Dermis microvascular lymphatic vessel endothelial cell (primary cell): ENCODE measurements around the gene SUN5. TPM values are rescaled to one million over a fixed set of nuclear protein-coding genes. Genes with fewer than 3 reads are reported as not detected.

ENCODE experiments used
- DNase-seq, 2 donors: peaks; one replicate each; pipeline versions ENCODE4 v3.0.0 to v3.0.0-alpha.2; 2010; ENCODE audit warnings: low read depth in 2 of 2
- total RNA-seq: library from RNA; depleted of rRNA; stranded (reverse); fragments of >200 nt; gene quantifications from 2 replicates; pipeline ENCODE4 v1.2.1, GENCODE V29; 2014

SUN5 gene
- total RNA-seq, 1 donor from 2014 or later: not detected

DNA sequence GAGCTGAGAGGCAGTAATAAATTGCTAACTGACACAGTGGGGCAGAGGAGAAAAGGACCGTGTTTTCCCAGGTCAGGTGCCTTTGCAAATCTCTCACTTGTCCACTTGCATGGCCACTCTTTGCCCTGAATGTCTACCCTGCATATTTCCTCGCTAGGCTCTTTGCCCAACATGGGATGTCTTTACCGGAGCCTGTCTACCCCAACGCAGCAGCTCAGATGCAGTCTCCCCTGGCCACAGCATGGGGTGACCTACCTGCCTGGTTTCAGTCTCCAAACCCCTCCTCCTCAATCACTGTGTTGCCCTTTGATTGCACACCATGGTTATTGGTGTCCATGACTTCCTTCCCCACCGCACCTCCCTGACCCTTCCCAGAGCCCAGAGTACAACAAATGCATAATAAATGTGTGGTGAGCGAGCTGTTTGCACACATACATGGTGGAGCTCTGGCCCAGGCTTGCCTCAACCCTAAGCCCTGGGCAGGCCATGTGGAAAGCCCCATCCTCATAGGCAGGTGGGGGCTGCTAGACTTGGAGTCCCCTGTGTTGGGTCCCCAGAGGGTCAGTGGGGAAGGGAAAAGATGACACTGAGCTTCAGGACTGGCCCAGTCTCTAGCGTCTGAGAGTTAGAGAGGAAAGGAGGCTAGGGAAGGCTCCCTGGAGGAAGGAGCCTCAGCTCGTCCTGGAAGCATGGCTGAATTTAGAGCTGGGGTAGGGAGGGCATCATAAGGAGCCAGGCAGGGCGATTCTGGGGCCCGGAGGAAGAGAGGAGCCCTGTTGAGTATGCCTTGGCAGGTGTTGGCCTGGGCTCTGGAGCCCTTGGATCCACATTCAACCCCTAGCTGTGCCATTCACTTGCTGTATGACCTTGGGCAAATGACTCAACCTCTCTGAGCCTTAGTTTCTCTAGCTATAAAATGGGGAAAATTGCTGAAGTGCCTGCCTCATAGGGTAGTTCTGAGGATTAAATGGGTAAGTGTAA, 22.8 kb upstream of the SUN5 start:
- no peak for DNase-seq

DNA sequence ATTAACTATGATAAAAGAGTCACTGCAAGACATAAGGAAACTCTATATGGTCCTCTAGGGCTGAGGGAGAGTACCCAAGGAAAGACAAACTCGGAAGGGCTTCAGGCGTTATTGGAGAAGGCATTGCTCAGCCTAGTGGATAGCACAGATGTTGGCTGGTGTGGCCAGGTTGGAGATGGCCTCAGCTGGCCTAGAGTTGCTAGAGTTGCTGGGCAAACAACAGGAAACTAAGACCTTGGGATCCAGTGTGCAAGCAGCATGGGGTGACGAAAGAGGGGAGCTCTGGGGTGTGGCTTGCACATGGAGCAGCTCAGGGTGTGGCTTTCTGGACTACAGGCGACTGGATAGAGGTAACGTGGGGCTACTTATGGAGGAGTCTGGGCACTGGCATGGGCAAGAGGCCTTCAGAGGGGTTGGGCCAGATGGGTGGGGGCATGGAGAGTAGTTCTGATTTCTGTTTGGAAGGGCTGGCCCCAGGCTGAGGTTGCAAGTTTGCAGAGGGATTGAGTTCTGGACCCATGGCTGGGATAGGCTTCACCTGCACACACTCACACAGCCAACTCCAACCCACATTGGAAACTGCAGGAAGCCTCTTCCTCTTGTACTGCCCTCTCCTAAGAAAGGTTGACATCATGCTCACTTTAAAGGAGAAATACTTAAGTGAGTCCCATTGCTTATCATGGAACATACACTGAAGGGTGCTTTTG, 22.0 kb upstream of the SUN5 start:
- DNase-seq: no peak

DNA sequence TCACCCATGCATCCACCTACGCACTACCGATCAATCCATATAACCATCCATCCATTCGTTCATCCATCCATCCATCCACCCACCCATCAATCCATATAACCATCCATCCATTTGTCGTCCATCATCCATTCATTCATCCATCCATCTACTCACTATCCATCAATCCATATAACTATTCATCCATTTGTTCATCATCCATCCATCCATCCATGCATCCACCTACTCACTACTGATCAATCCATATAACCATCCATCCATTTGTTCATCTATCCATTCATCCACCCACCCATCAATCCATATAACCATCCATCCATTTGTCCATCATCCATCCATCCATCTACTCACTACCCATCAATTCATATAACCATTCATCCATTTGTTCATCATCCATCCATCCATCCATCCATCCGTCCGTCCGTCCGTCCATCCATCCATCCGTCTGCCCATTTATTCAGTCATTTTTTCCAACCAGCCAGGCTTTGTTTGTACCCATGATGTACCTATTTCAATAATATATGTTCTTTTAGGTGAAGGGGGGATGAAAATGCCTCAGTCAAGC, 21.2 kb upstream of the SUN5 start:
- DNase-seq: no peak

DNA sequence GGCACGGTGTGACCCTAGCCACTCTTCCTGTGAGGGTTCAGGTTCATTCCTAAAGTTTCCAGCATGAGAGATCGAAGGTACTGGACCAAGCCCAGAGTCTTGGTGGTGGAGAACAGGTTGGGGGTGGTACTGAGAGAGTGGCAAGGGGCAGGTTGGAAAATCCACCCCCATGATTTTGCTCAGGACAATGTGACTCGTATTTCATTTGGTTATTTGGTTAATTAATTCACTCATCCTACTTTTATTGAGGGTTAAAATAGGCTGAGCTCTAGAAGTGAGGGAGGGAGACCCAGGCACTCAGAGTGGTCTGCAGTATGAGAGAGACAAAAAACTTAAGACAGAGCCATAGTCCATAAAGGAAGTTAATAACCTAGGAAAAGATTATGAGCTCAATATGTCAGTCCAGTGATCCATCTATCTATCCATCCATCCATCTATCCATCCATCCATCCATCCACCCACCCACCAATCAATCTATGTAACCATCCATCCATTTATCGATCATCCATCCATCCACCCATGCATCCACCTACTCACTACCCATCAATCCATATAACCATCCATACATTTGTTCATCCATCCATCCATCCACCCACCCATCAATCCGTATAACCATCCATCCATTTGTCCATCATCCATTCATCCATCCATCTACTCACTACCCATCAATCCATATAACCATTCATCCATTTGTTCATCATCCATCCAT, 20.5 kb upstream of the SUN5 start:
- no peak for DNase-seq

- DNase-seq: no peak
These were observed 20.0 kb upstream of the SUN5 start for GRCh38 chr20:33024243-33024560.

- DNase-seq: no peak
These were observed 19.4 kb upstream of the SUN5 start for GRCh38 chr20:33023439-33024242.

DNA sequence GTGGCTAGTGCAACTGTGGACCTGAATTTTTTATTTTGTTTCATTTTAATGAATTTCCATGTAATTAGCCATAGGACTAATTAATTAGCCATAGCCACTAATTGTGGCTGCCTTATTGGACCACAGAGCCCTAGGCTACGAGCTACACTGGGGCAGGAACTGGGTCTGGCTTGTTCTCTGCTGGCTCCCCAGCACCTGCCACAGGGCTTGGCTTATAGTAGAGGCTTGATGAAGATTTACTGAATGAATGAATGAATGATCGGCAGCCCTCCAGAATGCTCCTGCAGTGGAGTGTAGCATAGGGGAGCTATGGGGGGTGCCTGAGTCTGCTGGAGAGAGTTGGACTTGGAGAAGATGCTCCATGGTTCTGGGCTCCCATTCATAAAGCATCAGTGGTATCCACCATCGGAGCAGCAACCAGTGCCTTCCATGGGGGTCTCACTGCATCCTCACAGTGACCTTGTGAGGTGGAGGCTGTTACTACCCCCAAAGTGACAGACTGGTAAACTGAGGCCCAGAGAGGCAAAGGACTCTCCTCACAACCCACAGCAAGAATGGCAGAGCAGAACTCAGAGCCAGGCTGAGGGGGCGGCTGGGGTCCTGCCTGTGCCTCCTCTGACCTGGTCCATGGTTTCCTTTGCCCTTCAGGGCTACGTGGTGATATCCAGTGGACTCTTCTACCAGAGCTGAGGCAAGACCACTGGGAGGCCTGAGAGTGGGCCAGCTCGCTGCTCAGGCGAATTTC, 18.6 kb upstream of the SUN5 start:
- DNase-seq: no peak

DNA sequence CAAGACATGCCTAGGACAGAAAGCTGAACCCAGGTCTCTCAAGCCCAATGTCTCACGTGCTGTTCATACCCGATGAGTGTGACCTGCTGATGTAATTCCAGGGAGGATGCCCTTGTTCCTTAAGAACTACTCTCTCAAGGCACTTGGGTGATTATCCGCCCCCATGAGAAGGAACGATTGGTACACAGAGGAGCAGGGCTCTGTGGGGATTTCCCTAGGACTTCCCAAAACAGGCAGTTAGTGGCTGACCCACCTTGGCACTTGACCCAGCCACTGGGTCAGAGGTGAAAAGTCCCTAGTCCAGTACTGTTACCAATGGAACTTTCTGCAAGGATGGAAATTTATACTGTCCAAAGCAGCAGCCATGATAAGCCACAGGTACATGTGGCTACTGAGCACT, 18.1 kb upstream of the SUN5 start:
- no peak for DNase-seq

- no peak for DNase-seq
These were observed 17.6 kb upstream of the SUN5 start for GRCh38 chr20:33021879-33022278.

DNA sequence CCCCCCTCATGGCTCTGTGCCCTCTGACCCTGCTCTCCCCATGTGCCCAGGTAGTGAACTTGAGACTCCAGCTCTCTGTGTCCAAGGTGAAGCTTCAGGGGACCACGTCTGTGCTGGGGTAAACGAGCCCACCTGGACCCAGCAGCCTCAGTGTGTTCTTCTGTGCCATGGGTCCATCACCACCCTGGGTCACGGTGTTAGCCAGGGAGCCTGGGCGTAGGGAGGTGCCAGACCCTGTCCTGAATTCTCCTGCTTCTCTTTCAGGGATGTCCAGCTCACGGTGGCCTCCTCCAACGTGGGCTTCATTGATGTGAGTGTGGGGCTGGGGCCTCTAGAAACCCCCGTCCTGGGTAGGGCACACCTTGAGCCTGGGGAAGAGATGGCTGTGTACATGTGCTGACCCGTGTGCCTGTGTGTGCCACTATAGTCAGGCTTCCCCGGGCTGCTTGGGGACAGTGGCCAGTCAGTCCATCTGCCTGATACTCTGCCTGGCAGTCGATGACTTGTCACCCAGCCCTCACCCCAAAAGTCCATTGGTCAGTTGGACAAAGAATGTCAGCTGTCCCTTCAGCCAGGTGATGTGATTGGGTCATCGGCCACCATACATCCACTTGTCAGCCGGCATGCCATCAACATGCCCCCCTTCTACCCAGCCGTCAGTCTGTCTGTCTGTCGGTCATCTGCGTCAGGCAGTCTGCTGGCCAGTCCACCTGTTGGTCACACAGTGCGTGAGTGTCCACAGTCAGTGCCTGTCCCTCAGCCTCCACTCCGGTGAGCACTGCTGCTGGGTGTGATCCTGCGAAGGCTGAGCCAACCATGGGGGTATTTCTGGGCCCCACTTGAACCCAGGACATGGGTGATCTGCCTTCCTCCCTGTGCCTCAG, 16.3 kb upstream of the SUN5 start:
- DNase-seq: no peak

GRCh38 chr20:33019465-33020277, 15.4 kb upstream of the SUN5 start:
- DNase-seq: no peak

- no peak for DNase-seq
These were observed 14.1 kb upstream of the SUN5 start for GRCh38 chr20:33018169-33018931.

GRCh38 chr20:33017542-33017941, 13.3 kb upstream of the SUN5 start:
- DNase-seq: no peak

DNA sequence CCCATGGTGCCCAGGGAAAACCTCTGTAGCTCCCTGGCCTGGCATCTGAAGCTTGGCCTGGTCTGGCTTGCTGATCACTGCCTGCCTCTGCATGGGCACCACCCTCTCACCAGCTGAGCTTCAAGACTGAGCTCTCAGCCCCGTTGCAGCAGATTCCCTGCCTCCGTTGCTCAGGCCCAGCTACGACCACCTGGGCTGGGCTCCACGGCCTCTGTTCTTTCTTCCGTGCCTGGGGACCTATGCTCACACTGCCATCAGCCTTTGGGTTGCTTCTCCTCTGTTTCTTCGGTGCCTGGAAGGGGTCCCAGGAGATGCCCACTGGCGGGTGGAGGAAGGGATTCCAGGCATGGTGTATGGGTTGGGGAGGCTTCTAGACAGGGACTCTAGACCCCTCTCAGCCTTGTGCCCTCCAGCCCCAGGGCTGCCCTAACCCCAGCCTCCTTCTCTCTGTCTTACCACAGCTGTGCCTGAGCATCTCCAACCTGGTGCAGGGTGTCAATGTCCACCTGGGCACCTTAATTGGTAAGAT, 12.4 kb upstream of the SUN5 start:
- DNase-seq: no peak

GRCh38 chr20:33015700-33016580, 11.7 kb upstream of the SUN5 start:
- no peak for DNase-seq

DNA sequence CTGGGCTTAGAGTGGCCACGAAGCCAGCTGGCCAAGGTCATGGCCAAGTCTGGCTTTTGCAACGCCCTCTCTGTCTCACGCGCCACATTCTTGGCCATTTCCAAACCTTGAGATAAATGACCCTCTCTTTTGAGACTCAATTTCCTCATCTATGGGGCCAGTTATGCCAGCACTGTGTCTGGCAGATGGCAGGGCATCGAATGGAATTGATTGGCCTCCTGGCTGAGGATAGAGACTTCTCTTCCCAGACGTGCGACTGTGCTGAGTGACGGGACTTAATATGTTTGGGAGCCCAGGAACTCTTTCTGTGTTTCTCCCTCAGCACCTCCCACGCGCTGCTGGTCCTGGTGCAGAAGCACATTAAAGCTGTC, 10.9 kb upstream of the SUN5 start:
- DNase-seq: no peak
